HG02884 (cell line): Measurements from ENCODE around the gene PHACTR3.

ENCODE experiments used
- ATAC-seq: cut with Tn5 transposase; IDR thresholded peaks from one replicate; pipeline ENCODE4 v1.9.1; 2021; ENCODE audit warnings: mild to moderate bottlenecking, moderate library complexity; ENCODE audit not compliant: unreplicated experiment

The PHACTR3 gene

DNA sequence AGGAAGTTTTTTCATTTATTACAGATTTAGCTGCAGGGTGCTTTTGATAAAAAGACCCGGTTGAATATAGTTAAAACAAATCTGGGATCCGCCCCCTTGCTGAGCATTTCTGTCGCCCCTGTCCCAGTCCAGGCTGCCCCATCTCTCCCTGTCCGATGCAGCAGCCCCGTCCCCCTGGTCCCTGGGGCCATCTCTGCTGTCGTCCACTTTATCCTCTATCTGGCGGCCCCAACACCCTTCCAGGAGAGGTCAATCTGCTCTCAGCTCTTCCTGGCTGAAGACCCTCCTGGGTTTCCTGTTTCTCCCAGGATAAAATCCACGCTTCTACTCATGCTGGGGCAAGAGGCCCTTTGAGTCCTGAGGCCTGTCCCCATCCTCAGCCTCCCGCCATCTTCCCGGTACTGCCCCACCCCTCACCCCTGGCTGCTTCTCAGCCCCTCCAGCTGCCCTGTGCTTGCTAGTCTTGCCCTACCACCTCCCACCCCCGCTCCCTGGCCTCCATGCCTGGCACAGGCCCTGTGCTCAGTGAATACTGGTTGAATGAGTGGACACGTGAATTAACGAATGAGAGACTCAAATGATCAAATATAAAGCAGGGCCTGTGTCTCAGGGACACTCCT lies 16.0 kb upstream of the PHACTR3 start:
- ATAC-seq: no peak

DNA sequence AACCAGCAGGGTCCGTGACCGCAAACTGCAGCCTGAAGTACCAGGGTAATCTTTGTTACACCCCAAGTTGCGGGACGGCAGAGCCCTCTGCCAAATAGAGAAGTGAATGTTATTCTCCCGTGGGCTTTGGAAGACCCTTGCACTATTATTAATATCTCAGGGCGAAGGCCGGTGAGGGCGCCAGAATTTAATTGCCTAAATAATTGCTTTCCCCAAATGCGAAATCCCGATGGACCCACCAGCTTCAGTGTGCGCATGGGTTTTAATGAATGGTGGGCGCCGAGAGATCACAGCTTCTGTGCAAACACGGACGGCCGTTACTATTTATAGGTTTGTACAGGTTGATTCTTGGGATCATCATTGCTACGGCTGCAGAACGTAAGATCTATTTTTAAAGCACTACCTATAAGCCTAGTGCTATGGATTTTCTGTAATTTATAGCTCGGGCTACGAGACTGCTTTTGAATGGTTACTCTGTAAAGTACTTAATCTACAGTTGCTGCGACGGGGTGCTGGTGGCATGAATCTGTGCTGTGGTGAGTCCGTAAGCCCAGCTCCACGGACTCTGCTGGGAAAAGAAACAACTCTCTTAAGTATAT lies 15.2 kb upstream of the PHACTR3 start:
- ATAC-seq: no peak

DNA sequence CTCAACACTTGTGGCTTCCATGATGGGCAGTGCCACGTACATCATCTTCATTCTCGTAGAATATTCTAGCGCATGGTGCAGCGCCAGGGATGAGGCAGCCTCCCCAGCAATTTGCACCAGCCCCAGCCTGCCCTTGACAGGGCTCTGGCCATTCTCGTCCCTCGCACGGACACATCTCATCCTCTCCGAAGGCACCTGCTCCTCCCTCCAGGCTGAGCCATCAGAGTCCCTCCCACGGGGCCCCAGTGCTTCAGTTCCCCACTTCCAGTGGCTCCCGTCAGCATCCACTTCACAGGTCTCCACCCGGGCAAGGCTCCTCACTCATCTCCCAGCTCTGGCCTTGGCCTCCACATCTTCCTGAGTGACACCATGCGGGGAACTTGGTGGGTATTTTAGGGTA lies 13.3 kb upstream of the PHACTR3 start:
- ATAC-seq: no peak

DNA sequence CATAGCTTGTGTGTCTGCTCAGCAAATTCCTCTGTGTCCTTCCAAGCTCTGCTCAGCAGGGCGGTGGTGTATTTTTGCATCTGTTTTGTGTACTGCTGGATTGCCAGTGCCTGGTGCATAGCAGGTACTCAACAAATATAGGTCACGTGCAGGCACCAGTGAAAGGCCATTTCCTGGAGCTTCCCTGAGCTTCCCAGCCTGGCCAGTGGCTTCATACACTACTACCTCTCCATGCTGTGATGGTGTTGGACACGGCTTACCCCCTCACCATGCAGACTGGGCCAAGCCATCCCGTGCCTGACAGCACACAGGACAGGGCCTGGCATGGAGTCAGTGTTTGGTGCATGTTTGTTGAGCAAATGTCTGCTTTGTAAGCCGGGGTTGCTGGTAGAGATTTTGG lies 7.7 kb upstream of the PHACTR3 start:
- ATAC-seq: no peak

DNA sequence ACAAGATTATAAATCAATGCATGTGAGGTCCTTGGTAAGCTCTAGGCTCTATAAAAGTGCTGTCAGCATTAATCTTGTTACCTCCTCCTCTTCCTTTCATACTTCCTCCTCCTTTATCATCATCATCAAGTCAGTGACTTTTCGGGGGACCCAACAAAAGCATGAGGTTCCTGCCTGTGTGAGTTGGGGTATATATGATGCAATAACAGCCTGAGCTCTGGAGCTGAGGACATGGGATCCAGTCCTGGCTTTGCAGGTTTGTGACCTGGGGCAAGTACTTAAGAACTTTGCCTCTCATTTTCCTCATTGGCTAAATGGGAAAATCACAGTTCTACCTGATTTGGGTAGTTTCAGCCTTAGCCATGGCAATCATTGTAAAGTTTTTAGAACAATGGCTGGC lies 7.1 kb upstream of the PHACTR3 start:
- ATAC-seq: no peak

DNA sequence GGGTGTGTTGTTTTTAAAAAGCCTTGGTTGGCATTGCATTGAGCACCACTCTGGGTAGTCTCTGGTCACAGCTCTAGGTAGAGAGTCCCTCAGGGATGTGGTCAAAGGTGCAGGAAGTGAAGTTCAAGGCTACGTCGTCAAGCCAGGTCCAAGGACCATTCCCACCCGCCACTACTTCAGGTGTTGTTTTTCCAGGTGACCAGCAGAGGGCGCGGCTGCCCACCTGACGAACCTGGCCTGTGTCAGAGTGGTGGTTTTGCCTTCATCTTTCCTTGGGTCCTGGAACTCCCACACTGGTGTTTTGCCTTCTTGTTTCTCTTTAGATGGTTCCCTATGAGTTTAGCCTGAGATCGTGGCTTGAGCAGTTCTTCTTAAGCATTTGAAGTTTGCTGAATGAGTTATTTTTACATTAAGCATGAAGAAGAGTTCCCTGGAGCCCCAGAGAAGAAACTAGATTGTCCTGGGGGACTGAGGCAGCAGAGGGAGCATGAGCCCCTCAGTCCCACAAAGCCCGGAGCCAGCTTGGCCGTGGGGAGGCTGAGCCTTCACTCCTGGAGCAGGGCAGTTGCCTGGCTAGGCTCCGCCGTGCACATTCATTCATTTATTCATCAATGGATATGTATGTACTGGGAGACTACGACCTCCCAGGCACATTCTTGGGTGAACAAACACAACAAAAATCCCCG lies 5.6 kb upstream of the PHACTR3 start:
- ATAC-seq: no peak

DNA sequence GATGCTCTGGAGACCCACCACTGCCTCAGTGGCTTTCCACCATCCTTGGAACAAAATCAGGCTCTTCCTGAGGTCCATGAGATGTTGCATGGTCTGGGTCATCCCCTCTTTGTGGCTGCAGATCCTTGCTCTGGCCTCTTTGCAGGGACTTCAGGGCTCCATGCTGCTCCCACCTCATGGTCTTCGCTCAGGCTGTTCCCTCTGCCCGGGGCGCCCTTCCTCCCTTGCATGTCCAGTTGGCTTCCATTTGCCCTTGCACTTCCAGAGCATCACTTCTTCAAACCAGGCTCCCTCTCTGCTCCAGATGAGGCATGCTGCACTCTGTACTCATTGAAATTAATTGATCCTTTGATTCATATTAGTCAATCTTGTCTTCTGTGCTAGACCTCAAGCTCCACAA lies 4.4 kb upstream of the PHACTR3 start:
- no peak for ATAC-seq

DNA sequence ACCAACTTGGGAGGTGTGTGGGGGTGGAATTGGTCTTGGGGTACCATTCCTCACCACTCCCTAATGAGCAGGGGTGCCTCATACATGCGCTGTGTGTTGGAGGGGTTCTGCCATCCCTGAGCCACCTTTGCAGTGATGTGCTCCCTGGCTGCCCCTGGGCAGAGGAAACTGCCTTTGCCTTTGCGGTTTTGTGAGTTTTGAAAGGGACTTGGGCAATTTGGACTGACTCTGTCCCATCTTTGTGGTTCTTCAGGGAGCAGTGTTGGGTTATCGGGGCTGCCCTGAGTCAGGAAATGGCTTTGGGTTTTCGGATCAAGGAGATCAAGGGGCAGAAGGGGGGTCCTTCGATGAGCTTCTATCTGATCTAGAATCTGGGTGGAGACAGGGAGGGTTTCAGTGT lies 3.9 kb upstream of the PHACTR3 start:
- no peak for ATAC-seq

DNA sequence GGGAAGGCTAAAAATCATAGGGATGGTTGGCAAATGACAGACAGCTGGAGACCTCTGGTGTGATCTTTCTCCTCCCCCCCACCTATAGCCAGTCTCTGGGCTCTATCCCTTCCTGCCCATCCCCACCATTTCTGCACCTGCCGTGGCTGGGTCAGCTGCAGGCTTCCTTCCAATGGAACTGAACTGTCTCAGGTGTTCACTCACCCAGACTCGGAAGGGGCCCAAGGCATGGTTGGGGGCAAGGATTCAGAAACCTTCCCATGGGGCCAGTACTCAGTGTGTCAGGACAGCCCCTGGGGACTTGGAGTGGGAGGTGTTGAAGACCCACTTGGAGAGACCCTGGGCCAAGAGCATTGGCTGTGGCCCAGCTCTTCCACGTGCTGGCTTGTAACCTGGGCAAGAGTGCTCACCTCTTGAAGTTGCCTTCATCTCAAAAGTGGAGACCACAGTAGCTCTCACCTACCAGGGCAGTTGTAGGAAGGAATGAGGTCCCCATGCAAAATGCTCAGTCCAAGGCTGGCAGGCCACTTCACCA lies 1.7 kb upstream of the PHACTR3 start:
- ATAC-seq: no peak

DNA sequence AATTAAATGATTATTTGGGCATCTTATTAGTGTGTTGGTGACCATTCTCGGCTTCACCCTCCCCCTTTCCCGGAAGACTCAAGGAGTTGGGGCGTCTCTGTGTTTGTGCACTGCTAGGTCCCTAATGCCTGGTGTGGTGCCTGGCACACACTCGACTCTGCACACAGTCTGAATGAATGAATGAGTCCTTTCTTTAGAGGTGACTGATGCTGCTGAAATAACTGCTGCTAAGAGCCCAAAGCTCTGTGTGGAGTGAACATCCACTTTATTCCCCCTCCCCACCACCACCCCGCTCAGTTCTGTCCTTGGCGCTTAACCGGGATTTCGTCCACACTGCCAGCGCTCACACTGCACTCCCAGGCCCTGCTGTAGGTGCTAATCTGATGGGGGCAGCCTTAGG lies 1.2 kb upstream of the PHACTR3 start:
- no peak for ATAC-seq

DNA sequence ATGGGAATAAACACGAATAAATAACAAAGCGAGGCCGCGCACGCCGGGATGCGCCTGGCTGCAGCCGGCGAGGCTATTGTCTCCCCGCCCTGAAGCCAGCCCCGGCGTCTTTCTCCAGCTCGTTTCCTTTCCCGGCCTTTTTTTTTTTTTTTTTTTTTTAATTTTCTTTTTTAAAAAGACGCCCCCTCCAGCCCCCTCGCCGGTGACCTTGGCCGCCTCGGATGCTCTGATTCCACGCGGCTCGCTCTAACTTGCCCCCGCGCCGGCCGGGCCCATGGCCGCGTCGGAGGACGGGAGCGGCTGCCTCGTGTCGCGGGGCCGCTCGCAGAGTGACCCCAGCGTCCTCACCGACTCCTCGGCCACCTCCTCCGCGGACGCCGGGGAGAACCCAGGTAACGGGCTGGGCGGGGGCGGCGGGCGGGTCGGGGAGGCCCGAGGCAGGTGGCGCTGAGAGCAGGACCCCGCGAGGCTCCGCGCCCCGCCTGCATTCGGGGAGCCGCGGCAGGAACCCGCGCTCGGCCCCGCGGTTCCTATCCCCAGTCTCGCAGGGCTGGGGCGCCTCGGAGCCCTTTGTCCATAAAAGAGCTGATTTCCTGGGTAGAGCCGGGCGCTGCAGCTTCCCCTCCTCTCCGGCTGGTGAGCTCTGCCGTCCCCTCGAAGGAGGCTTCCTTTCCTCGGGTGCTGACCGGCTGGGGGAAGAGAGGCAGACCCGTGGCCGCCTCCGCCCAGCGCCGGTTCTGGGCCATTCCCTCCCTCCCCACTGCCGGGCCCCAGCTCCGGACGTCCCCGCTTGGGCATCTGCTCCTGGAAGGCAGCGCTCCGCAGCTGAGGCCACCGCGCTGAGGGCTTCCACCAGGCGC lies 631 bp downstream of the PHACTR3 start:
- ATAC-seq: no peak

DNA sequence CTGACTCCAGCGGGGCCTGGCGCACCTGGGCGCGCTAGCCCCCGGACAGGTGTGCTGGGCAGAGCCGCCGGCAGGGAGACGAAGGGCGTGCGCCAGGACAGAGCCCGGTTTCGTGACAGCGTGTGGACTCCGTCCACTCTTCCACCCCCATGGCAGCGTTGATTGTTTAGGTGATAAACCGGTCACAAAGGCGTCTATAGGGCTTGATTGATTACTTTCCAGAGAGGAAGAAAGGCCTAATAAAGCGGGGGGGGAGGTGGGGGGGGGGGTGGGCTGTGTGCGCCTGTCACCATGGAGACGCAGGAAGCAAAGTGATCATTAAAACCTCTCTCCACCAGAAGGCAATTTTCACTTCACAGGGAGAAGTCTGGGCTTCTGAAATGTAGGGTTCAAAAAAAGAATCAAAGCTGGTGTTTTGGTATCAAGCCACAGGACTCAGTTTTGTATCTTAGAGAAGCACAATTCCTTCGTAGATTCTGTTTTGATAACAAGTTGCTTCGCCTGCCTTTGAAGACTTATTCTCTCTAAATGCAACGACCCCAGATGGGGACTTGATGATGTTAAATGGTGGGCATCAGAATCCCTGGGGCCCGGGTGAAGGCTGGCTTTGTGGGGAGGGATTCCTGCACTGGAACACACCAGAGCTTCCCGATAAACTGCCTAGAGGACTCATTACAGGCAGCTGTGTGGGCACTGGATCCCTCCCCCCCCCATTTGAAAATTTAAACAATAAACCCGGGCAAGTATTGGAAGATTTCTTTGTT lies 1.4 kb downstream of the PHACTR3 start:
- no peak for ATAC-seq

DNA sequence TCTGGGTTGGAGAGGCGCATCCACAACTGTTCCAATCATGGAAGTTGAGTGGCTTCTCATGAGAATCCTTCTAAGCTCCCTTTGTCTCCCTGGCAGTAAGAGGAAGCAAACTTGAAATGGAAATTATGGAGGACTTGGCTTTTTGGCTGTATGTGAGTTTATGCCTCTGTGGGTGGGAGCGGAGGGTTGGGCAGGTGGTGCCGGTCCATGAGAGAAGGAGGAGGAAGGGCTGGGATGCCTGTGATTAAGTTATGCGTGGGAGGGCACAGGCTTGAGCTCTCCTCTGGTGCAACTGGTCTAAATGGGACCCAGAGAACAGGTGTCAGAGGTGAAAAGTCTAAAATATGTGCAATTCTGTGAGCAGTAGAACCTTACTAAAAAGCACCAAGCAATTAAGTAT lies 2.2 kb downstream of the PHACTR3 start:
- no peak for ATAC-seq

DNA sequence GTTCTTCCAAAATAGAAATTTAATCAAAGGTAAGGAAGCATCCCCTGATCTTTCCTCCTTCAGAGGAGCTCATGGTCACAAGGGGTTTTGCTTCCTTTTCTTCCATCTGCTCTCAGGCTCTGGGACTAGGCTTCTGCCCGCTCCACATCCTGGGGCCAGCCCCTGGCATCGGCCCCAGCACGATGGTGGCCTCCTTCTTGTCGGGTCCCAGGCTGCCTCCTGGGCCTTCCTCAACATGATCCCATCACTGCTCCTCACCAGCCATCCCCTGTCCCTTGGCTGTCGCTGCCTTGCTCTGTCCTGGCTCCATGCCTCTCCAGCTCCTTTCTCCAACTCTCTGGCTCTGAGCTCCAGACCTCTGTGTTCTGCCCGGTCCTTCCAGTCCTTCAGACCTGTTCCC lies 4.1 kb downstream of the PHACTR3 start:
- ATAC-seq: no peak

DNA sequence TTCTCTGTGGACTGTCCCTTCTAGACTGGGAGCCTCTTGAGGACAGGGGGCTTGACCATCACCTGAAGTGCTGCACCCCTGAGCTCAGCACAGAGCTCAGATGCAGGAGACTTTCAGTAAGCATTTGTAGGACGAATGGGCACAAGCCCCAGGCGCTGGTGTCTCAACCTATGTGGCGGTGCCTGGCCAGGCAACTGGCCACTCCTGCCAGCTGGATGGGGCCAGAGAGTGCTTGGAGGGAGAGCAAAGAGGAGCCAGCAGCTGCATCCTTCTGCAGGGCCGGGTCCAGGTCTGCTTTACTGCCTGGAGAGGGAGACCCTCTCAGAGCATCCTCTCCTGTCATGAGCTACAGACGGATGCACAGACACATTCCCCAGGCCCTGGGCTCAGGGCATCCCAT lies 4.5 kb downstream of the PHACTR3 start:
- ATAC-seq: no peak

DNA sequence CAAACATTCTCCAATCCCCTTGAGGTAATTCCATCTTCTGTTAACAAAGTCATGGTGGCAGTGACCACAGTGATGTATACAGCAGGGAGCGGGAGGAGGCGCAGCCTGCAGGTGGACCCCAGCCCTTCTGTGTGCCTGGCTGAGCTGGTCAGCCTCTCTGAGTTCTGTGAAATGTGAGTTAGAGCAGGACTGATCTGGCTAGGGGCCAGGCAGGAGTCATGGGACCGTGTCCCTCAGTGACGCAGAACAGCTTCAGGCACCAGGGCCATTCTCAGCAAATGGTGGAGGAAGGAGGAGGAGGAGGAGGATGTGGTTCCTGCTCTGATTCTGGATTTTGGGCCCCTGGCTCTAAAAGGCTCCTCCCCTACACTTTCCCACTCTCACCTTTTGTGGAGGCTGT lies 6.9 kb downstream of the PHACTR3 start:
- no peak for ATAC-seq

DNA sequence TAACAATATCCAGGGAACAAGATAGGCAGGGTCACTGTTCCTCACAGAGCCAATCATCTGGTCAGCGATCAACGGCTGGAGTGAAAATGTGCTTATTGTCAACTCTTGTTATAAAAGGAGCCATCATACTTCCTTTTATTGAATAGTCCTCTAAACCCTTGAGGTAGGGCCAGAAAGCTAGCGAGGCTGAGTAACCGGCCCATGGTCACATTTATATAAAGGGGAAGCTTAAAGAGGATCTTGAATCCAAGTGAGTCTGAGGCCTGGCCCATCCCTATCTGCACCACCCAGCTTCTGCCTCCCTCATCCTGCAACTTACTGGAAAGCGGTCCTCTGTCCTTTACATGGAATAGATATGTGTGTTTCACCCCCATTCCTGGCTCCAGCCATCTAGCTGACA lies 9.5 kb downstream of the PHACTR3 start:
- no peak for ATAC-seq

DNA sequence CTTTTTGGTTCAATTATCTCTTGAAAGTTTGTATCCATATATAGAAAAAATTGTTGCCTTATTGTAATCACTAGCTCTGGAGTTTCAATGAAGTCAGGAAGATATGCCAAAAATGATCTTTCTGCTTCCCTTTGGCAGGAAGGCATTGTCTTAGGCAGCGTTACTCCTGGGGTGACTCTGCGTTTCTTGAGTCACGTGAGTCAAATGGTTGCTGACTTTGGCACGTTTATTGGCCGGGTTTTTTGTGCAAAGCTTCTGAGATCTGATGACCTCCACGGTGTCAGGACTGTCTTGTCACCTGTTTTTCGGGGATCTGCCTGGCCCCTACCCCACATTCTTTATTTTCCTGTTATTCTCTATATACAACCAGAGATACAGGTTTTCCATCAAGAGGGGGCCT lies 10.4 kb downstream of the PHACTR3 start:
- no peak for ATAC-seq

DNA sequence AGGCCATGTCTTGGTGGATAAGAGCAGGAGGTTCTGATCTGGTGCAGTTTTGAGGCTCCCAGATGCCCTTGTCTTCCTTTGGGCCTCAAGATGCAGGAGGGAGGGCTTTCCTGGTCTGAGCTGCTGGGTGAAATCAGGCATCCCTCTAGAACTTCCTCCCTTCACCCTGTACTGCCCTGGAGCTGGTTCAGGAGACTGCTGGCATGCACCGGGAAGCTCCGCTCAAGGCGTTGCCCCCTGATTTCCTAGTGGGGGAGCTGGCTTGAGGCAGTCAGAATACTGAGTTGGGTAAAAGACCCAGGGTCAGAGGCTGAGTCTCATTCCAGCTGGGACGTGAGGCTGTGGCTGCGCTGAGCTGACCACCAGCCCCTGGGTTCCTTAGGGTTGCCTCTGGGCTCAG lies 12.0 kb downstream of the PHACTR3 start:
- no peak for ATAC-seq

DNA sequence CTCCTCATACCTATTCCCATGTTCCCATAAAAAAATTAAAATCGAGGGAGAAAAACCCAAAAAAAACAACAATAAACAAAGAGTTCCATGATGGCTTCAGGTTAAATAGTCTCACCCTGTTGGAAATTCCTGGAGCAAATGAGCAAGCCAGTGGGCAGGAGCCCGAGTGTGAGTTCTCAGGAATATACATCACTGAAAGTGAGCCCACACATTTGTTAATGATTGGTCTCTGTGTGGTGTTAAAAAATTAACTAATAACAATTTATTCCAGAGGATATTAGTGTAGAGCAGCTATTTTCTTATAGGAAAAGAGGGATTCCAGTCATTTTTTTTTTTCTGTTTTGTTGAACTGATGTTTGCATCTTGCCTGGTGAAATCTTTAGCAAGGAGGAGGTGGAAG lies 12.9 kb downstream of the PHACTR3 start:
- no peak for ATAC-seq

DNA sequence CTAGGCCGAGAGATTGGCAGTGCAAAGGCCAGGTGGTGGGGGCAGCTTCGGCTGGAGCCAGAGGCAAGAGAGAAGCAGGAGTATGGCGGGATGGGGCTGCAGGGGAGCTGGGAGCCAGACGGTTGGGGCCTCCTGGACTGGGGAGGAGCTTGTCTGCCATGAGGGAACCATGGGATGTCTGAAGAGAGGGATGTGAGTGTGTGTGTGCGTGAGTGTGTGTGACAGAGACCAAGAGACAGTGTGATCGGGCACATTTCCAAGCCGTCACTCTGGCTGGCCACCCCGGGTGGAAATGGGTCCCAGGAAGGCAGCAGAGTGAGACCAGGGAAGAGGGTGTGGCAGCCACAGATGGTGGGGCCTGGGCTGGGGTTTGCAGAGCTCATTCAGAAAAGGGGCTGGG lies 13.8 kb downstream of the PHACTR3 start:
- no peak for ATAC-seq
